ENCODE measurements around the gene INPP5A. TPM values are rescaled to one million over a fixed set of nuclear protein-coding genes. Genes with fewer than 3 reads are reported as not detected.

Gene INPP5A
- polyA plus RNA-seq, 2 donors = 9.2 to 12.7 TPM

DNA sequence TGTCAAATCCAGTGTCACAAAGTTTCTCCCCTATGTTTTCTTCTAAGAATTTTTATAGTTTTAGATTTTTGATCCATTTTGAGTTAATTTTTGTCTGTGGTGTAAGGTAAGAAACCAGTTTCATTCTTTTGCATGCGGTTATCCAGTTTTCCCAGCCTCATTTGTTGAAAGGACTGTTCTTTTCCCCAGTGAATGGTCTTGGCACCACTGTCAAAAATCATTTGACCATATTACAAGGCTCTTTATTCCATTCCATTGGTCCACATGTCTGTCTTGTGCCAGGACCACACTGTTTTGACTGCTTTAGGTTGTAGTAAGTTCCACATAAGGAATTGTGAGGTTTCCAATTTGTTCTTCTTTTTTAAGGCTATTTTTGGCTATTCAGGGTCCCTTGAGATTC is 64.0 kb downstream of the INPP5A start:
- 90 to 96% methylated on average over 1 of the region's 1 CpG for WGBS, 2 donors
- peaks cover 3 to 11% of the 10 kb centered on the region in 2 donors for H3K4me1 ChIP-seq (ENCODE audit: control insufficient read depth in 2 of 2, insufficient read depth in 2 of 2, low read length in 1 of 2)

DNA sequence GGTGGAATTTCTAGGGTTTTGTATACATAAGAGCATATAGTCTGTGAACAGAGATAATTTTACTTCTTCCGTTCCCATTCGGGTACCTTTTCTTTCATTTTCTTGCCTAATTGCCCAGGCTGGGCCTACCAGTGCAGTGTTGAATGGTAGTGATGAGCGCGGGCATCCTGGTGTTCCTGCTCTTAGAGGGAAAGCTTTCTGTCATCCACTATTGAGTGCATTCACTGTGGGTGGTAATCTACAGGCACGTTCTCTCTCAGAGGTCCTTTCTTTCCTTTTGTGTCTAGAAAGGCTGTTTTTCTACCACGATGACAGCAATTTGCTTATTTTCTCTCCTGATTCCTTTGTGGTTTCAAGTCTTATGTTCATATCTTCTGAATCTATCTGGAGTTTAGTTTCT is 65.0 kb downstream of the INPP5A start:
- 91 to 92% methylated on average over 6 of the region's 6 CpGs for WGBS, 2 donors
- no peaks in the 10 kb centered on the region for H3K36me3 ChIP-seq (ENCODE audit: control insufficient read depth in 2 of 2, insufficient read depth in 2 of 2, low read length in 1 of 2)

More for the DNA sequence above, 64.0 kb downstream of the INPP5A start:
- Histone ChIP-seq H3K36me3 (ENCODE audit: control insufficient read depth in 2 of 2, insufficient read depth in 2 of 2, low read length in 1 of 2) (no peaks in the 10 kb centered on the region), H3K9me3 (ENCODE audit: control insufficient read depth in 2 of 2, insufficient read depth in 1 of 2, low read depth in 1 of 2, low read length in 1 of 2) (peaks cover 0 to 3% of the 10 kb centered on the region in 2 donors), H3K27ac (ENCODE audit: low read depth in 2 of 2, low read length in 1 of 2) (no peak overlapping the region), H3K27me3 (ENCODE audit: control insufficient read depth in 1 of 2, insufficient read depth in 2 of 2, low read length in 2 of 2) (no peaks in the 10 kb centered on the region), H3K4me3 (ENCODE audit: low read depth in 1 of 2, low read length in 2 of 2) (no peak overlapping the region)

GRCh38 chr10:132603851-132604533 is 66.4 kb downstream of the INPP5A start:
- whole genome bisulfite sequencing, 2 donors = 95 to 96% methylated on average over 27 to 30 of the region's 30 CpGs
- Histone ChIP-seq H3K36me3 (ENCODE audit: control insufficient read depth in 2 of 2, insufficient read depth in 2 of 2, low read length in 1 of 2) (peaks cover 0 to 1% of the 10 kb centered on the region in 2 donors), H3K9me3 (ENCODE audit: control insufficient read depth in 2 of 2, insufficient read depth in 1 of 2, low read depth in 1 of 2, low read length in 1 of 2) (peaks cover 0 to 3% of the 10 kb centered on the region in 2 donors), H3K4me3 (ENCODE audit: low read depth in 1 of 2, low read length in 2 of 2) (no peak overlapping the region), H3K27ac (ENCODE audit: low read depth in 2 of 2, low read length in 1 of 2) (no peak overlapping the region), H3K4me1 (ENCODE audit: control insufficient read depth in 2 of 2, insufficient read depth in 2 of 2, low read length in 1 of 2) (peaks cover 3 to 7% of the 10 kb centered on the region in 2 donors), H3K27me3 (ENCODE audit: control insufficient read depth in 1 of 2, insufficient read depth in 2 of 2, low read length in 2 of 2) (no peaks in the 10 kb centered on the region)

More for the DNA sequence above, 65.0 kb downstream of the INPP5A start:
- no peak overlapping the region for H3K27ac ChIP-seq (ENCODE audit: low read depth in 2 of 2, low read length in 1 of 2)
- H3K4me3 ChIP-seq (ENCODE audit: low read depth in 1 of 2, low read length in 2 of 2) = no peak overlapping the region
- no peaks in the 10 kb centered on the region for H3K27me3 ChIP-seq (ENCODE audit: control insufficient read depth in 1 of 2, insufficient read depth in 2 of 2, low read length in 2 of 2)
- peaks cover 3 to 5% of the 10 kb centered on the region in 2 donors for H3K4me1 ChIP-seq (ENCODE audit: control insufficient read depth in 2 of 2, insufficient read depth in 2 of 2, low read length in 1 of 2)
- H3K9me3 ChIP-seq (ENCODE audit: control insufficient read depth in 2 of 2, insufficient read depth in 1 of 2, low read depth in 1 of 2, low read length in 1 of 2) = peaks cover 0 to 3% of the 10 kb centered on the region in 2 donors

GRCh38 chr10:132604686-132605085 is 67.1 kb downstream of the INPP5A start:
- no peak overlapping the region for H3K4me3 ChIP-seq (ENCODE audit: low read depth in 1 of 2, low read length in 2 of 2)
- WGBS, 2 donors = 95 to 99% methylated on average over 3 of the region's 3 CpGs
- H3K4me1 ChIP-seq (ENCODE audit: control insufficient read depth in 2 of 2, insufficient read depth in 2 of 2, low read length in 1 of 2) = peaks cover 3 to 7% of the 10 kb centered on the region in 2 donors
- no peaks in the 10 kb centered on the region for H3K9me3 ChIP-seq (ENCODE audit: control insufficient read depth in 2 of 2, insufficient read depth in 1 of 2, low read depth in 1 of 2, low read length in 1 of 2)
- H3K27ac ChIP-seq (ENCODE audit: low read depth in 2 of 2, low read length in 1 of 2) = no peak overlapping the region
- H3K27me3 ChIP-seq (ENCODE audit: control insufficient read depth in 1 of 2, insufficient read depth in 2 of 2, low read length in 2 of 2) = no peaks in the 10 kb centered on the region
- H3K36me3 ChIP-seq (ENCODE audit: control insufficient read depth in 2 of 2, insufficient read depth in 2 of 2, low read length in 1 of 2) = peaks cover 0 to 1% of the 10 kb centered on the region in 2 donors

GRCh38 chr10:132605390-132605789 is 67.8 kb downstream of the INPP5A start:
- peaks cover 0 to 1% of the 10 kb centered on the region in 2 donors for H3K36me3 ChIP-seq (ENCODE audit: control insufficient read depth in 2 of 2, insufficient read depth in 2 of 2, low read length in 1 of 2)
- H3K9me3 ChIP-seq (ENCODE audit: control insufficient read depth in 2 of 2, insufficient read depth in 1 of 2, low read depth in 1 of 2, low read length in 1 of 2) = no peaks in the 10 kb centered on the region
- H3K4me1 ChIP-seq (ENCODE audit: control insufficient read depth in 2 of 2, insufficient read depth in 2 of 2, low read length in 1 of 2) = peaks cover 3 to 7% of the 10 kb centered on the region in 2 donors
- WGBS, 2 donors = 77 to 84% methylated on average over 8 of the region's 8 CpGs
- H3K27me3 ChIP-seq (ENCODE audit: control insufficient read depth in 1 of 2, insufficient read depth in 2 of 2, low read length in 2 of 2) = no peaks in the 10 kb centered on the region
- H3K27ac ChIP-seq (ENCODE audit: low read depth in 2 of 2, low read length in 1 of 2) = no peak overlapping the region
- no peak overlapping the region for H3K4me3 ChIP-seq (ENCODE audit: low read depth in 1 of 2, low read length in 2 of 2)

DNA sequence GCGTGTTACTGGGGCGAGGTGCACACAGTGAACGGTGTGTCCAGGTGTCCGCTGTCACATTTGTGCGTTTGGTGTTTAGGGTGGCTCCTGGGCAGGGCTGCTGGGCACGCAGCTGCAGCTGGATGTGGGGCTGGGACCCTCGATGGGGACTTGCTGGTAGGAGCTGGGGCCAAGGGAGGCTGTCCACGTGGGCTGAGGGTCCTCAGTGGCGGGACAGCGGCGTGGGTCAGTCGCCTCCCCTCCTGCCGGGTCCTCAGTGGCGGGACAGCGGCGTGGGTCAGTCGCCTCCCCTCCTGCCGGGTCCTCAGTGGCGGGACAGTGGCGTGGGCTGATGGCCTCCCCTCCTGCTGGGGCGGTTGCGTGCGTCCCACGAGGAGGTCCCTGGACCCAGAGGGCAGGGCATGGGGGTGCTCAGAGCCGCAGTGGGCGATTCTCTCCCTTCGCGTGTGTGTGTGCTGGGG is 68.5 kb downstream of the INPP5A start:
- no peak overlapping the region for H3K4me3 ChIP-seq (ENCODE audit: low read depth in 1 of 2, low read length in 2 of 2)
- H3K4me1 ChIP-seq (ENCODE audit: control insufficient read depth in 2 of 2, insufficient read depth in 2 of 2, low read length in 1 of 2) = peaks cover 3 to 9% of the 10 kb centered on the region in 2 donors
- H3K9me3 ChIP-seq (ENCODE audit: control insufficient read depth in 2 of 2, insufficient read depth in 1 of 2, low read depth in 1 of 2, low read length in 1 of 2) = no peaks in the 10 kb centered on the region
- 85 to 89% methylated on average over 24 to 28 of the region's 28 CpGs for WGBS, 2 donors
- H3K27me3 ChIP-seq (ENCODE audit: control insufficient read depth in 1 of 2, insufficient read depth in 2 of 2, low read length in 2 of 2) = no peaks in the 10 kb centered on the region
- H3K36me3 ChIP-seq (ENCODE audit: control insufficient read depth in 2 of 2, insufficient read depth in 2 of 2, low read length in 1 of 2) = peaks cover 0 to 1% of the 10 kb centered on the region in 2 donors
- no peak overlapping the region for H3K27ac ChIP-seq (ENCODE audit: low read depth in 2 of 2, low read length in 1 of 2)

DNA sequence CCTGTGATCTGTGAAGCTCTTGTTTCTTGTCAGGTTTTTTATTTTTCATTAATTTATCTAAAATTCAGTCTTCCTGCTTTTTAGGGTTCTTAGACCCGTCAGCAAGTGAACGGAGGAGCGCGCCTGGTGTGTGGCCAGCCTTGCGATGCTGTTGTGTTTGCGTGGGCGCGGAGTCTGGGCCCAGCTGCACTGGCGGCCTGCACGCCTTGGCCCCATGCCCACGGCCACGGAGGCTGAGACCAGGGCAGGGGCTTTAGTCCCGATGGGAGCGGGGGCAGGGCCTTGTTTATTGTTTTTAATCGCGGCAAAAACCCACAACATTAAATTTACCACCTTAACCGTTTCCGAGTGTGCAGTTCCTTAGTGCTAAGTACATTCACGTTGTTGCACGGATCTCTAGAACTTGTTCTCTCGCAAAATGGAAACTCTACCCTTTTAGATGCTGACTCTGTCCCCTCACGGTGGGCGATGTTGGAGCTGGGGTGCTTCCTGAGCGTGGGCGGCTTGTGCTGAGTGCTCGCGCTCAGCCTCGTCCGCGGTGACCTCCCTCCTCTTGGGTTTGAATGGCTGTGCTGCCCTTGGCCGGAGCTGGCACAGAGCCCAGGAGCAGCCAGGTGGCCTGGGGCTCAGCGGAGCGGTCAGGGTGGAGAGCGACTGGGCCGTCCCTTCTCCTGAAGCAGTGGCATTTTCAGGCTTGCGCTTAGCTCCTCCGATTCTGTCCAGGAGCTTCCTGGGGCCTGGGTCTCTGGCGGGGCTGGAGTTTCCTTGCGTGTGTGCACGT is 69.1 kb downstream of the INPP5A start:
- no peak overlapping the region for H3K27ac ChIP-seq (ENCODE audit: low read depth in 2 of 2, low read length in 1 of 2)
- WGBS, 2 donors = 65 to 69% methylated on average over 40 of the region's 40 CpGs
- H3K4me1 ChIP-seq (ENCODE audit: control insufficient read depth in 2 of 2, insufficient read depth in 2 of 2, low read length in 1 of 2) = peaks cover 3 to 9% of the 10 kb centered on the region in 2 donors
- no peak overlapping the region for H3K4me3 ChIP-seq (ENCODE audit: low read depth in 1 of 2, low read length in 2 of 2)
- H3K9me3 ChIP-seq (ENCODE audit: control insufficient read depth in 2 of 2, insufficient read depth in 1 of 2, low read depth in 1 of 2, low read length in 1 of 2) = no peaks in the 10 kb centered on the region
- peaks cover 0 to 1% of the 10 kb centered on the region in 2 donors for H3K36me3 ChIP-seq (ENCODE audit: control insufficient read depth in 2 of 2, insufficient read depth in 2 of 2, low read length in 1 of 2)
- no peaks in the 10 kb centered on the region for H3K27me3 ChIP-seq (ENCODE audit: control insufficient read depth in 1 of 2, insufficient read depth in 2 of 2, low read length in 2 of 2)

- no peak overlapping the region for H3K4me3 ChIP-seq (ENCODE audit: low read depth in 1 of 2, low read length in 2 of 2)
- H3K4me1 ChIP-seq (ENCODE audit: control insufficient read depth in 2 of 2, insufficient read depth in 2 of 2, low read length in 1 of 2) = peaks cover 5 to 9% of the 10 kb centered on the region in 2 donors
- WGBS, 2 donors = 89% methylated on average over 20 of the region's 20 CpGs
- peaks cover 0 to 1% of the 10 kb centered on the region in 2 donors for H3K36me3 ChIP-seq (ENCODE audit: control insufficient read depth in 2 of 2, insufficient read depth in 2 of 2, low read length in 1 of 2)
- no peak overlapping the region for H3K27ac ChIP-seq (ENCODE audit: low read depth in 2 of 2, low read length in 1 of 2)
- H3K27me3 ChIP-seq (ENCODE audit: control insufficient read depth in 1 of 2, insufficient read depth in 2 of 2, low read length in 2 of 2) = no peaks in the 10 kb centered on the region
- no peaks in the 10 kb centered on the region for H3K9me3 ChIP-seq (ENCODE audit: control insufficient read depth in 2 of 2, insufficient read depth in 1 of 2, low read depth in 1 of 2, low read length in 1 of 2)
These were observed 69.9 kb downstream of the INPP5A start for GRCh38 chr10:132607491-132607890.

DNA sequence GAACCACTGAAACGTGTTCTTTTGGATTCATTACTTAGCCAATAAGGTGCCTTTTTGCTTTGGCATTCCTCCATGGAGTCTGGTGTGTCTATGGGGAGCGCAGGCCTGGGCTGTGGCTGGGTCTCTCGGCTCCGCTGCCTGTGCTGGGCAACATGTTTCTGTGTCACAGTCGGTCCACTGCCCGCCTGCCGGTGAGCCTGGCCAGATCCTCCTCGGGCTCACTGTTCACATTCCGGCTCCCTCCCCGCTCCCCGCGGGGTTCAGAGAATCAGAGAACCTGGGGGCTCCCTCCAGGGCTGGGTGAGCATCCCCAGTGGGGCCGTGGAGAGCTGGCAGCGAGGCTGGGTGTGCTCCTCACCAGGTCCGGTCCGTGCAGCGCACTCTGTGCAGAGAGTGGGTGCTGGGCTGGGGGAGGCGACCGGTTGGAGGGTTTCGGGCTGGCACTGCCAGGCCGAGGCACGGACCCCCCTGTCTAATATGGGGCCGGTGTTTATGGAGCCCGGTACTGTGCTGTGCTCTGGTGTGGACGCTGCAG is 70.4 kb downstream of the INPP5A start:
- 91 to 95% methylated on average over 25 of the region's 25 CpGs for WGBS, 2 donors
- Histone ChIP-seq H3K9me3 (ENCODE audit: control insufficient read depth in 2 of 2, insufficient read depth in 1 of 2, low read depth in 1 of 2, low read length in 1 of 2) (no peaks in the 10 kb centered on the region), H3K27ac (ENCODE audit: low read depth in 2 of 2, low read length in 1 of 2) (no peak overlapping the region), H3K27me3 (ENCODE audit: control insufficient read depth in 1 of 2, insufficient read depth in 2 of 2, low read length in 2 of 2) (no peaks in the 10 kb centered on the region), H3K4me1 (ENCODE audit: control insufficient read depth in 2 of 2, insufficient read depth in 2 of 2, low read length in 1 of 2) (peaks cover 7 to 9% of the 10 kb centered on the region in 2 donors), H3K4me3 (ENCODE audit: low read depth in 1 of 2, low read length in 2 of 2) (no peak overlapping the region), H3K36me3 (ENCODE audit: control insufficient read depth in 2 of 2, insufficient read depth in 2 of 2, low read length in 1 of 2) (peaks cover 0 to 1% of the 10 kb centered on the region in 2 donors)

Data from esophagus (tissue), 2 donors.